CD4-positive, alpha-beta T cell treated with Interleukin-12 subunit alpha and Interleukin-12 subunit beta, for 1 hour (primary cell): ENCODE results near the gene NR2E3.

Experiments used
- DNase-seq: peaks from one replicate; pipeline ENCODE4 v3.0.0-alpha.2; 2020

The NR2E3 gene

DNA sequence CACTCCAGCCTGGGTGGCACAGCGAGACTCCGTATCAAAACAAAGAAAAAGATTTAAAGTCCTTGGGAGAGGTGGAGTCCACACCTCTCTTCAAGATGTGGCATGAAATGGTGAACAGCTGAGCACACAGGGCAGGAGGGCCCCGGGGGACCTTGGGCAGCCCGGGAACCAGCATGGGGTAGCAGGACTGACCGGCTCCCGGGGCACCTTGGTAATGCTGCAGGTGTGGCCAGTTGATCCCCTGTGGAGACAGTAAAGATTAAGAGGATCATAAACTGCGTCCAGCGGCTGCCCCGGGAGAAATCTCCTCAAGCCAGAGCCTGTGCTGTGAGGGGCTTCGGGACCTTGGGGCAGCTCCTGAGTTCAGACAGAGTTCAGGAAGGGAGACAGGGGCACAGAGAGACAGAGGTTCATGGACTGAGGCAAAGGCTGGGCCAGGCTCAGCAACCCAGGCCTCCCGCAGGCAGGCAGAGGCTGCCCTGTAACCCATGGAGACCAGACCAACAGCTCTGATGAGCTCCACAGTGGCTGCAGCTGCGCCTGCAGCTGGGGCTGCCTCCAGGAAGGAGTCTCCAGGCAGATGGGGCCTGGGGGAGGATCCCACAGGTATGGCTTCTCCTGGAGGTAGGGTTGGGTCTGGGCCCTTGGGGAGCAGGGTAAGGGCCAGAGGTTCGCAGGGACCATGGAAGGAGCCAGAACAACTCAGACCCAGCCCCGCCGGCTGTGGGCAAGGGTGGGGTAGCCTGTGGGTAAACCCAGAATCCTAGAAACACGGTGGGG lies at the start of gene NR2E3:
Gene NR2E3, plus strand, starts transcription at position 299 of the 780 bp plus-strand sequence. Its CDS starts 190 bp downstream, at position 489.
- DNase-seq: no peak

- DNase-seq: no peak
Observed at GRCh38 chr15:71760852-71761251, 49.5 kb upstream of the NR2E3 start.

GRCh38 chr15:71761649-71762048 lies 48.7 kb upstream of the NR2E3 start:
- DNase-seq: no peak

GRCh38 chr15:71768184-71768583 lies 42.2 kb upstream of the NR2E3 start:
- DNase-seq: no peak

DNA sequence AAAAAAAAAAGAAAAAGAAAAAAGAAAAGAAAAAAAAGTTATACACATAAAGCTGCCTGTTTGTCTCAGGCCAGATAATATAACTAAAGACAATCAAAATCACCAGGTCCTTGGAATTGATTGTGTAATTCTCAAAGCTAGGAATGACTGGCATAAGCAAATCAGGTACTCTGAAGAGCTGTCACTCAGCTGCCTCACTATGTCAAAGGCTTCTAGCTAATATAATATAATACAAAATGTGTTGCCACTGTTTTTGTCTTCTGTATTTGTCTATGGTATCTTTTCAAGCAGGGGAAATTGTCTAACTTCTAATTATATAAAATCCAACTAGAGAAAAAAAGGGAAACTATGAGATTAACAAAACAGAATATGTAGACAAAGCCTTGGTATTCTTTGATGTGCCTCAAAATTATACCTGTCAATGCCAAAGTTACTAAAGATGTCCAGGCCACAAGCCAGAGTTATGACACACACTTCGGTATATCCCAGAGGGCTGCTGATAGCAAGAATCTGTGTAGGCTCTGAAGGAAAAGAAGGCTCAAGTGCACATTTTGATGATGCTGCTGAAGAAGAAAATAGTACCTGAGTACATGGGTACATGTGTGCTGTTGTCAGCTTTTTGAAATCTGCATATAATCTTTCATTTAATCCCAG lies 37.0 kb upstream of the NR2E3 start:
- no peak for DNase-seq

DNA sequence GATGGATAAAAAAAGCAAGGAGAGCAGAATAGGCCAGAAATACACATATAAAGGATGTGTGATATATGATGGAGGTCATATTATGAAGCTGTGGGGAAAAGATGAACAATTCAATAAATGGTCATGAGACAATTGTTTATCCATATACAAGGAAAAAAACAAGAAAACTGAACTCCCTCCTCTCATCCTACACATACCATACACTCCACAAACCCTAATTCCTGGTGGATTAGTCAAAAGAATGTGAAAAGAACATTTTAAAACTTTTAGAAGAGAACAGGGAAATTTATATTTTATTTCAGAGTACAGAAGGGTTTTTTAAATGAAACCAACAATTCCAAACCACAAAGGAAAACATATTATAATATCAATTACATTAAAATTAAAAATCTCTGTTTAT lies 34.5 kb upstream of the NR2E3 start:
- DNase-seq: no peak

- DNase-seq: no peak
Observed at GRCh38 chr15:71776304-71776703, 34.0 kb upstream of the NR2E3 start.

- DNase-seq: no peak
Observed at GRCh38 chr15:71777216-71777943, 33.0 kb upstream of the NR2E3 start.

- no peak for DNase-seq
Observed at GRCh38 chr15:71779073-71779797, 31.1 kb upstream of the NR2E3 start.

- DNase-seq: peak; percentile 26
Observed at GRCh38 chr15:71780115-71780976, 30.0 kb upstream of the NR2E3 start.

GRCh38 chr15:71781179-71781964 lies 29.0 kb upstream of the NR2E3 start:
- DNase-seq: no peak

- DNase-seq: no peak
Observed at GRCh38 chr15:71781965-71782265, 28.4 kb upstream of the NR2E3 start.

DNA sequence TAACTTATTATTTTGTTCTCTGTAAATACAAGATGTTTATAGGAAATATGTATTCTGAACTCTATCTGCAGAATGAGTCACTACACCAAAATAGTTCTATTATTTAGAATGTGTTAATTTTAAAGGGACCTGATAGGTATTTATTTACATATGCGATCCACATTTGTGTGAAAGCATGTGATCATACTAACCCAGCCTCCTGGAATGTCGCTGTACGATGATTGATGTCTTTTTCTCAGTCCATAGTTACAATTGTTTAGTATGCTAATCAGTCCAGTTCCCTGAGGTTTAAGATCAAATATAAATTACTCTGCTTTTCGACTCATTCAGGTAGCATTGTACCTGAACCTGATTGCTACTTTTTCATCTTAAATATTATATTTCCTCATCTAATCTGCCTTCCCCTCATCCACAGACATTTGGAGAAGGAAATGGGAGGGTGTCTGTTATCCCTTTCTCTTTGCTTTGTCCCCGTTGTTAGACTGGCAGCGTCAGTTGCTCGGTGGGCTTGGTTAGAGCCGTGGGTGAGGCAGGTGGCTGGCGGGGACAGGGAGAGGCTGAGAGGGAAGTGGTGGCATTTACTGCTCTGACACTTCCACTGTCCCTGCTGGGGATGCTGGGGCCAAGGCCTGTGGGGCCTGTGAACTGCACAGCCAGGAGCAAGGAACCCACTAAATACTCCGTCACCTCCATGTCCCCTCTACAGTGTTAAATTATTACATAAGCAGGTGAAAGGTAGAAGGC lies 27.8 kb upstream of the NR2E3 start:
- no peak for DNase-seq

DNA sequence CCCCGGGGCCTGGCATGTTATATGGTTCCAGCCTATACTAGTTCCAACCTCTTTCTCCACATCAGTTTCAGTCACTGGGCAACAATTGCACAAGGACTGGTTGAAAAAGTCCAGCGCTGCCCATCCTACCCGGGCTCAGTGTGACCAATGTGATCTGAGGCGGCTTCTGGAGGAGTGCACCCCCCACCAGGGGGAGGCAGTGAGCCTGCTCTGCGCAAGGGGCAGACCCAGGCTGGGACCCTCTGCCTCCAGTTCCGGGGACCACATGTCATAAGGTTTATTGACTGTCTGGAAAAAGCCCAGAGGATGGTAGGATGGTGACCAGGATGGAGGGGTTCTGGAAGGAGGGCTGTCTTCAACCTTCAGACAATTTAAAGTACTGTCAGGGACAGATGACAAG lies 25.6 kb upstream of the NR2E3 start:
- no peak for DNase-seq

DNA sequence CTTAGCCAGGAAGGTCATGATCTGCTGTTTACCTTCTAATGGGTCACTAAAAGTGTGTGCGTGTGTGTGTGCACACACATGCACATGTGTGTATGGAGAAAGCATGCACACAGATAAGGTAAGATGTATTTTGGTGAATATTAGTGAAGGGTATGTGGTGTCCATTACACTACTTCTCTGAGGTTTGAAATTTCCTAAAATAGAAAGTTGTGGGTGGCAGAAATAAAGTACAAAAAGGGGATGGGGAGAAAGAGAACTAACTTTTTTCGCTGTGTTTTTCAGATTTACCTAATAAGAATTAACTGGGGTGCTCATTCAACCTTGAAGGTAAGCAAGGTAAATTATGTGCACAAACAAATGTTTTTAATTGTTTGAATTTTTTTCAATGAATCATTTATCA lies 24.4 kb upstream of the NR2E3 start:
- no peak for DNase-seq

- no peak for DNase-seq
Observed at GRCh38 chr15:71786673-71787072, 23.7 kb upstream of the NR2E3 start.

DNA sequence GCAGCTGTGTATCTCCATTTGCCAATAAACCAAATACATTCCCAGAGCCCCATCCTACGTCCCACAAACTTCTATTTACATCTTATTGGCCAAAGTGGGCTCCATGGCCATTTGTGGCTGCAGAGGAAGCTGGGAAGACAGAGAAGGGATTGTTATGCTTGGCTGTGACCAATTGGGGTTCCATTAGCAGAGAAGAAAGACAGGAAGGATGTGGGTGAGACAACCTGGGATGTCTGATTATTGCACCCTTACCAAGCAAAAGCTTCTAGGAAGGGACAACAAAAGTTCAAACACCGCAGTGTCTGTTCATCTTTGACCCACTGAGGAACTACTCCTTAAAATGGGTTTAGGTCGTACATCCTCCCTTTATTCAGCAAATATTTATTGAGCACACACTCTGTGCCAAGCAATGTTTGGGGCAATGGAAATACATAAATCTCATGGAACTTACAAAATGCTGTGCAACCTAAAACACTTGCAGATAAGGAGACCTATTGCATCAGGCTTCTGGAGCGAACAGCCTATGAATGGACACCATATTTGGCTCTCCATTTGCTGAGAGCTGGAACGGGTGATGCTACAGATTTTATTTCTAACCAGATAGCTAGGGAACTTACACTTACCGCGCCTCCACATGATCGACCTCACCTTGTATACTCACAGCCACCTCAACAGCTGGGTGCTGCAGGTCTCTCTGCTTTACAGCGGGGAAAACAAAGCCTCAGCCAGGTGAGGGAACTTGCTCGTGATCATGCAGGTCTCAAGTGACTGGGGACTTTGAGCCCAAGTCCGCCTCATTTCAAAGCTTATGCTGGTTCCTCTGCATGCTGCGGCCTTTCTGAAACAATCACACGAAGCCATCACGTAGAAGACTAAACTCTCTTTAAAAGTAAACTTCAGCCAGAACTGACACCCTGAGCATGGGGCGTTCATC lies 21.4 kb upstream of the NR2E3 start:
- DNase-seq: no peak

- no peak for DNase-seq
Observed at GRCh38 chr15:71789616-71790015, 20.7 kb upstream of the NR2E3 start.

DNA sequence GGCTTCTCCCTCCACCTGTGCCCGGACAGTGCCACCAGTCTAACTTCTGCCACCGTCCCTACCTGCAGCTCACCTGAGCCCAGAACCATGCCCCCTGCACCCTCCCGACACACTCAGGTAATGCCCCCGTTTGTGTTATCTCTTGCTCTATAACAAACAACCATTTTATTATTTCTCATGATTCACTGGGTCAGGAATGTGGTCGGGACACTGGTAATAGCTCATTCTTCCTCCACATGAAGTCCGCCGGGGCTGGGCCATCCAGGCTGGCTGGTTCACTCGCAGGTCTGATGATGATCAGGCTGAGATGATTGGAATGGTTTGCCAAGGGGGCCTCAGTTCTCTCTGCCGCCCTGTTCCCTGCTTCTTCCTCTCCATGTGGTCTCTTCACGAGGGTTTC lies 20.3 kb upstream of the NR2E3 start:
- DNase-seq: no peak

DNA sequence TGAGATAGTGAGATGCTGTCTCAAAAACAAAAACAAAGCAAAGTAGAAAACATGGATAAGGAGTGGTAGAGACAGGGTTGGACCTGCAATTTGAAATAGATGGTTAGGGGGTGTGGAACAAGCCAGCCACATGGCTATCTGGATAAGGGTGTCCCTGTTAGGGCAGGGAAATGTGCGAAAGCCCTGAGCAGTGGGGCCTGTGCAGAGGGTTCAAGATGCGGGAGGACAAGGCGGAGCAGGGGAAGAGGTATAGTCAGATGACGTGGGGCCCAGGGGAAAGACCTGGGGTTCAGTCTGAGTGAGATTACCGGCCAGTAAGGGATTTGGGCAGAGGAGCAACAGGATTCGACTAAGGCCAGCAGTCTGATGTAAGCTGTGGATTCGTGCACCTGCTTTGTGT lies 18.4 kb upstream of the NR2E3 start:
- DNase-seq: no peak
